GM18867 (cell line): ENCODE measurements around the gene GDF15.
"Not testable (repeated sequence)": the region's sequence is repeated elsewhere in the genome, so short reads cannot be mapped to it uniquely, and the experiment has no call there.

ENCODE experiments used
- ATAC-seq: cut with Tn5 transposase; IDR thresholded peaks from one replicate; pipeline ENCODE4 v1.9.1; 2021; ENCODE audit warnings: mild to moderate bottlenecking, moderate library complexity; ENCODE audit not compliant: unreplicated experiment

The GDF15 gene

GRCh38 chr19:18390065-18390907 lies 4.3 kb downstream of the GDF15 start:
- ATAC-seq = no peak

DNA sequence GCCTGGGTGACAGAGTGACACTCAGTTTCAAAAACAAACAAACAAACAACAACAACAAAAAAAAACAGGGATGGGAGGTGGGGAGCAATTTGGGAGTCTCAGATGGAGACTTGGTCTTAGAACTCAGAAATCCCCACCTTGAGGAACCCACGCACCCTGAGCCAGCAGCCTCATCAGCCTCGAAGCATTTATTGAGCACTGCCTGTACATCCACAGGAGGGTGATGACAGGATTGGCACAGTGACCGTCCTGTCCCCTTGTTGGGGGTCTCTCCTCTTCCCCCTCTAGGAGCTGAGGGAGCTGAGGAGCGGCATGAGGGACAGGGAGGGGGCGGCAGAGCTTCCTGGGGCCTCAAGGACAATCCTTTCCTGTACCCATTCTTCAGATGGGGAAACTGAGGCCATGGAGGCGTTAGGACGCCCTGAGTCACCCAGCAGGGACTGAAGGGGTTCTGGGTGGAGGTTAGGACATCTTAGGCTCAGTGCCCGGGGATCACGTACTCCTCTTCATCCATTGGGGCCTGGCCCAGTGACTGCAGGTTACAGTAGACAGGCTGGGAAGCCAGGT lies 5.6 kb downstream of the GDF15 start:
- no peak for ATAC-seq

- no peak for ATAC-seq
Measured at GRCh38 chr19:18392417-18392816, 6.5 kb downstream of the GDF15 start.

DNA sequence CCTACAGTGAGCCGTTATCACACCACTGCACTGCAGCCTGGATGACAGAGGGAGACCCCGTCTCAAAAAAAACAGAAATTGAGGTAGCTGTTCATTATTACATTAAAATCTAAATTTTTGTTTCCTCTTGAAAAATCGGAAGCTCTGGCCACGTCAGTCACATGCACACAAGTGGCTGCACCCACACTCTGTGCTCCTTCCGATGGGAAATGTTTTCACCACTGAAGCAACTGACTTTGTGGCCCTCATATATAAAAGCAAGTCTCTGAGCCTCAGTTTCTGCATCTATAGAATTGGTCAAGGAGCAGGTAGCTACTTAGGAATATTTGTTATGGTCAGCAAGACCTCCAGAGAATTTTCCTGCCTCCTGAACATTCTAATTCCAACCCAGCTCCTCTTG lies 7.0 kb downstream of the GDF15 start:
- no peak for ATAC-seq

DNA sequence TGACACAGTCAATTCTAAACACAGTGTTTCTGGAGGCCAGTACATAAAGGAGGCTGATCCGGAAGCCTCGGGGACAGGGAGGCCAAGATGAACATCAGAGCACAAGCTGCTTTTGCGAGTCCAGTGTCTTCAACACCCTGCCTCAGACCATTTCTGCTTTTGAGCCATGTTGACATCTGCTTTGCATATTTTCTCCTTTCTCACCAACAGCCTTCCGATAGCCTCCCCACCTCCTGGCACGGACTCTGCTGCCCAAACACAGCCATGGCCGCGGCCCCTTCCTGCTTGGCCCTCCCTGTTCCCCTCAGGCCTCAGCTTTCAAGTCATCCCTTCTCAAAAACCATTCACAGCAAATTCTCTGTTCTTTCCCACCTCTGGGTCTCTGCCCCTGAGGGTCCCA lies 7.9 kb downstream of the GDF15 start:
- no peak for ATAC-seq

DNA sequence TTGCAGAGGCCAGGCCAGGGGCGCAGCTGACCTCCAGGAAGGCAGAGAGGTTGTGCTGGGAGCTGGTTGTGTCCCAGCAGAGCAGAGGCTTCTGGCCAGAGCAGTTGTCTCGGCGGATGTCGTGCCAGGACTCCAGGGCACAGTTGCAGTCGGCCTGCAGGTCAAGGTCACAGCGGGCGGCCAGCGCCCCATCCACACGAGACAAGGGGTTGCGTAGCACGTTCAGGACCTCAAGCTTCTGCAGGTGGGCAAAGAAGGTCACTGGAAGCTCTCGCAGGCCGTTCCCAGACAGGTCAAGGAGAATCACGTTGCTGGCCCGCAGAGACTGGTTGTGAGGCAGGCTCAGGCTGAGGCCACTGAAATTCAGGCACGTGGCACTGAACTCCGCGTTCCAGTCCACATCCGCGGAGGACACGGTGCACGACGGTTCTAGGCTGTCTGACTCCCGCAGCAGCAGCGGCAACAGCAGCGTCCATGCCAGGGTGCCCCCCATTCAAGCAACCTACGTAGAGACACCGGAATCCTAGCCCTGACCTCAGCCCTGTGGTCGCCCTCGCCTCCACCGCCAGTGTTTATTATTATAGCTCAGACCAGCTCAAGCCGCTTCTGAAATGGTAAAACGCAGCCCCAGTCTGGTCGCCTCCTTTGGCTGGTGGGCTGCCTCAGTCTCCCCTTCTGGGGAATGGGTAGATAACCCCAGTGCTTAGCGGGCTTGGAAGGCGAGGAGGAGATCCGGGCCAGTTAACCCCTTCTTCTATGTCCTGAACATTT lies 10.7 kb downstream of the GDF15 start:
- no peak for ATAC-seq

DNA sequence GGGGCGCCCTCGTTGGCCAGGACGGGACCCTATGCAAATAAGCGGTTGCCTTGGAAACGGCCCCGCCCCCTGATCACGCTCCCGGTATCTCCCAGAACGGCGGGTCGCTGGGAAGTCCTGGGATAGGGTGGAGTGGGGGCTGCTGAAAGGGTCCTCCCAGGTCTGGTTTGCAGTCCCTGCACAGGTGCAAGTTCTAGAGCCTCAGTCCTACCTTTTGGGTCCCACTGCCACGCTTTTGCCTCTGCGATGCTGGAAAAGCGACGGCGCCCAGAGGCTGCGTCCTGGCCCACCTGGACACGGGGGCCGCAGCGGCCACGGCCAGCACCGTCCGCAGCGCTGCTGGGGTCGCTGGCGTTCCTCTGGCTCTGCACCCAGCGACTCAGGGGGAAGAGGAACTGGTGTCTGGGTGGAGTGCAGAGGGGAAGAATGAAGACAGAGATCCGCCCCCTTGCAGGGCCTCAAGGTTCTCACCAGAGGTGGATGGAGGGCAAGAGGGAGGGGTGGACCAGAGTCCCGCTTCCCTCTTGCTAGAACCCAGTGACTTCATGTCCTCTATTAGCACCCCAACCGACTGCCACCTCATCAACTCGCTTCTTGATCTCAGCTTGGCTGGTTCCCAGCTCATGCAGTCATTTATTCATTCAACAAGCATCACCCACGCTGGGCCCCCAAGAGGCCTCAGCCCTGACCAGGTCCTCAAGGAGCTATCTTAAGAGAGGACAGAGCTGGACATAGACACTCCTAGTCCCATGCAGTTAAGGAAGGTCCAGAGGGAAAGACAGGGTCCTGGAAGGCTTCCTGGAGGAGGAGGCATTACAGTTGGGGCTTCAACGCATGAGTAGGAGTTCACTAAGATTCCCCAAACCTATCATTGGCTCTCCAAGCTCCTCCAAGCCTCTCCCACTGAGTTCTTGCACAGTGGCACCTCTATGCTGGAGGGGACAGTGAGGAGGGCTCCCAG lies 11.6 kb downstream of the GDF15 start, which contains the start of gene LRRC25:
Gene LRRC25, minus strand, starts transcription at position 381 of the 961 bp plus-strand sequence. CDS start 659 bp downstream, outside the sequence.
- ATAC-seq = peak; percentile 53

DNA sequence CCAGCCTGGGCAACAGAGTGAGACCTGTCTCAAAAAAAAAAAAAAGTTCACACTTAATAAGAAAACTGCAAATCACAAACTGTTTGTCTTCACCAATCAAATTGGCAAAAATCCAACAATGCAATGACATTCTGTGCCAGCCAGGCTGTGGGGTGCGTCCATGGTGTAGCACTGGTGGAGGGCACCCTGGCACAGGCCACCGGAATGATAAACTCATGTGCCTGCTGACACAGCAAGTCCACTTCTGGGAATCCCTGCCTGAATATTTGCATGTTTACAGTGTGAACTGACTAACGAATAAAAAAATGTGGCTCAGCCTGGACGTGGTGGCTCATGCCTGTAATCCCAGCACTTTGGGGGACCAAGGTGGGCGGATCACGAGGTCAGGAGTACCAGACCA lies 13.1 kb downstream of the GDF15 start:
- ATAC-seq = no peak

DNA sequence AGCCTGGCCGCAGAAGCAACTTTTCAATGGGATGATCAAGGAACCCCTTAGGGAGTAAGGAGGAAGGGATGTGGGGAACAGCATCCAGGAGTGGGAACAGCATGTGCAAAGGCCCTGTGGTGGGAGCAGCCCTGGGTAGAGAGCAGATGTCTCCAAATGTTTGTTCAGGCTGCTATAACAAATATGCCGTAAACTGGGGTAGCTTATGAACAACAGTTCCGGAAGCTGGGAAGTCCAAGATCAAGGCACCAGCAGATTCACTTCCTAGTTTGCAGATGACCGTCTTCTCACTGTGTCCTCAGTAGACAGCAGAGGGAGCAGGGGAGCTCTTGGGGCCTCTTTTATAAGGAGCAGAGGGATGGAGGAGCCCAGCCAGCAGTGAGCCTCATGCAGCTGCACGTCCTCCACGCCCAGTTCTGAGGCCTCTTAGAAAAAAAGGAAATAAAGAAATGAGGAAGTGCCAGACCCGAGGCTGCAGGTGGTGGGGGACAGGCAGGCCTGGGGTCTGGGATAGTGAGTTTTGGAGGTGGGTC lies 15.7 kb downstream of the GDF15 start:
- no peak for ATAC-seq

DNA sequence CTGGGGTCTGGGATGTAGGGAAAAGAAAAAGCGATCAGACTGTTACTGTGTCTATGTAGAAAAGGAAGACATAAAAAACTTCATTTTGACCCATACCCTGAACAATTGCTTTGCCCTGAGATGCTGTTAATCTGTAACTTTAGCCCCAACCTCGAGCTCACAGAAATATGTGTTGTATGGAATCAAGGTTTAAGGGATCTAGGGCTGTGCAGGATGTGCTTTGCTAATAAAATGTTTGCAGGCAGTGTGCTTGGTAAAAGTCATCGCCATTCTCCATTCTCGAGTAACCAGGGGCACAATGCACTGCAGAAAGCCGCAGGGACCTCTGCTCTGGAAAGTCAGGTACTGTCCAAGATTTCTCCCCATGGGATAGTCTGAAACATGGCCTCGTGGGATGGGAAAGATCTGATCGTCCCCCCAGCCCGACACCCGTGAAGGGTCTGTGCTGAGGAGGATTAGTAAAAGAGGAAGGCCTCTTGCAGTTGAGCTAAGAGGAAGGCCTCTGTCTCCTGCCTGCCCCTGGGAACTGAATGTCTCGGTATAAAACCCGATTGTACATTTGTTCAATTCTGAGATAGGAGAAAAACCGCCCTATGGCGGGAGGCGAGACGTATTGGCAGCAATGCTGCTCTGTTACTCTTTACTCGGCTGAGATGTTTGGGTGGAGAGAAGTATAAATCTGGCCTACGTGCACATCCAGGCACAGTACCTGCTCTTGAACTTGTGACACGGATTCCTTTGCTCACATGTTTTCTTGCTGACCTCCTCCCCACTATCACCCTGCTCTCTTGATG lies 16.7 kb downstream of the GDF15 start:
- ATAC-seq = not testable (repeated sequence)

GRCh38 chr19:18405754-18406153 lies 19.8 kb downstream of the GDF15 start:
- not testable (repeated sequence) for ATAC-seq

GRCh38 chr19:18406749-18407148 lies 20.8 kb downstream of the GDF15 start:
- no peak for ATAC-seq

DNA sequence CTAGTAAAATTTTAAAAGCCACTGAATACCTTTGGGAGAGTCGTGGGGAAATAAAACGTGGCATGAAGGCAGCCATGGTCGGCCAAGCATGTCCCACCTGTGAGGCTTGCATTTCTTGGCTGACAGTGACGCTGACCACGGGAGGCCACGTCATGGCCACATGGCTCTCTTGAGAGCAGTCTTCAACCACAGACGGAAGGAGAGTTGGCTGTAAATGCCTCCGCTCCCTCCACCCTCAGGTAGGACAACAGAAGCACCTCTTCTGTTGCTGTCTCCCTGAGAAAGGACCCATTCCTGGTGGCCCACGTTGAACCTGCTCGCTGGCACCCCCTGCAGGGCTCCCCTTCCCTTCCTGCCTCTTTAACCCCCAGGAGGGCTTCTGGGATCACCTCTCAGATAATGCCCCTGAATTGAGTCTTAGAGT lies 22.1 kb downstream of the GDF15 start:
- ATAC-seq = peak; percentile 65

DNA sequence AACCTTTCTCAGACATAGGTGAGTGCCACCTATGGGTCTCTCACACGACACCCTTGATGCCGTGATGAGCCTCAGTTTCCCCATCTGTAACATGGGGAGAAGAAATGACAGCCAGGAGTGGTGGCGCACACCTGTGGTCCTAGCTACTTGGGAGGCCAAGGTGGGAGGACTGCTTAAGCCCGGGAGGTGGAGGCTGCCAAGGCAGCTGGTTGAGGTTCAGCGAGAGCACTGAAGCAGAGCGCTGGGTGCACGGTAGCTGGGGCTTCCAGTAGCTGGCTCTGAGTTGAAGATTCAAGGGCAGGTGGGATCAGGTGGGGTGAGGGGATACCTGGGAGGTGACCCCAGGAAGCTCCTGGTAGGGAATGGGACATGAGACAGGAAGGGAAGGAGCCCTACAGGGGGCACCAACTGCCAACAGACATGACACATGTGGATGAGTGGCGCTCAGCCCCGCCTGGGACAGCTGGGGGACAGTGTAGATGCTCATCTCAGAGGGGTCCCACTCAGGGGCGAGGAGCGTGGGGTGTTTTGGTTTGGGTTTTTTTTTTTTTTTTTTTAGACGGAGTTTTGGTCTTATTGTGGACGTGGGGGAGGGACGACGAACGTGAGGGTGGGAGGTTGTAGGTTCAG lies 26.8 kb downstream of the GDF15 start:
- no peak for ATAC-seq

DNA sequence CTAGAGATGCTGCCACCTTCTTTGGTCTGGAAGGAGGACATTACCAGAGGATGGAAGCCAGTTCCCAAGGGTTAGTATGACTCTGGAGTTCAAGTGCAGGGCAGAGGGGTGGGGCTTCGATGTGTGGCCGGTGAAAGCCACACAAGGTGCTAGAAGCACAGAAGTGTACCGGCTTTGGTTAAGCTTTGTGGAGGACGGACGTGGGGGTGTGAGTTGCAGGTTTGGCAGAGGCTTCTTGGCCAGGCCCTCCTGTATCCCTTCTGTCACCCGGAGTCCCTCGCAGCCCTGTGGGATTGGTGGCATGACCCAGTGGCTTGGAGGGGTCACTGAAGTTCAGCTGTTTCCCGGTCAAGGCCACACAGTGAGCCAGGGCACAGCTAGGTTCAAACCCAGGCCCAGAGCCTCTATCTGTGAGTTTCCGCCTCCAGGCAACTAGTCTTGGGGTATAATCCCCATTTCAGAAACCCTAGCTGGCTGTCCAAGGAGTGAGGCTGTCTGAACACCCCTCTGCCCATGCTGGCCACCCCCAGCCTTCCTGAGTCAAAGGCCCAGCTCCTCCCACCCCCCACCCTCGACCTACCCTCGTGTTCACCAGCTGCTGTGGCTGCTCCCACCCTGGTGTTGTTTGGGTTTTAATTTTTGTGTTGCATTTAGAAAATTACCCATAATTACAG lies 28.7 kb downstream of the GDF15 start:
- ATAC-seq = no peak

DNA sequence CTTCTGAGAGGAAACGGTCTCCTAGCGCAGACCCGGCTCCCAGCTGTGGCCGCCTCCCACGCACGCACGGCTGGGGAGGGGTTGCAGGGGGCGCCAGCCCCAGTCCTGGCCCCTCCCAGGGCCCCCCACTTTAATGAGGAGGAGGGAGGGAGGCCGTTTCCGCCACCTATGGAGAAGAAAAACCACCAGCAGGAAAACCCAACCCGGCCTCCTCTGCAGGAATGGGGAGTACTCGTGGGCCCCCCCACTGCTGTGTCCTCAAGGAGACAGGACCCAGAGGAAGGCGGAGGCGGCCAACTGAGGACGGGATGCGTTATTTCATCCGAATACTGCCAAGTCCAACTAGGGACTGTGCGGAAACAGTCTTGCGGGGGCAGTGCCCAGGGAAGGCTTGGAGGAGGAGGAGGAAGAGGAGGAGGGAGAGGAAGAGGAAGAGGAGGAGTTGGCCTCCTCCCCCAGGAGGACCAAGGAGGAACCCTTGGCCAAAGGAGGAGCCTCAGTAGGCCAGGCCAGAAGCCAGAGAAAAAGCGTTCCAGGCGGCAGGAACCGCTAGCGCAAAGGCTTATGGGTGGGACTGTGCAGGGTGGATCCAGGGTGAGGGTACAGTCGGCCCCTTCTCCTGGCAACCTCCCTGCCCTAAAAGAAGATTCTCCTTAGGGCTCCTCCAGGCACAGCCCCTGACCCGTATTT lies 29.4 kb downstream of the GDF15 start:
- ATAC-seq = no peak

GRCh38 chr19:18416778-18417249 lies 30.9 kb downstream of the GDF15 start:
- ATAC-seq = no peak
